Activated CD8-positive, alpha-beta memory T cell treated with anti-CD3 and anti-CD28 coated beads for 24 hours (primary cell): ENCODE measurements around the gene GALNT10.

Source experiments
- DNase-seq: peaks from one replicate; pipeline ENCODE4 v3.0.0-alpha.2; 2020

GALNT10 gene

DNA sequence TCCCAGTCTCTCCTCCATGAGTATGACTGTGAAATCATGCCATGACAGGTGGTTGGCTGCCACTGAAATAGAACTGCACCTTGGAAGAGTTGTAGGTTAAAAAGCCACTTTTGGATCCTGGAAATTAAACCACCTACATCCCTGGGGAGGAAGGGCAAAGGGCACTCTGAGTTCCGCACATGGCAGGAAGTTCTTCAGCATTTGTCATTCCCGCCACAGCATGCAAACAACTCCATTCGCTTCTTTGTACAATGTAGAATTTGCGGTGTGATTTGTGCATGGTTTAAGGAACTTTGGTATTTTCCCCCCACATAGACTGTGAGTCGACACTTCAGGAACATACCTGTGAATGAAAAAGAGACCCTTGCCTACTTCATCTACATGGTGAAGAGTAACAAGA, 265.1 kb downstream of the GALNT10 start:
- no peak for DNase-seq

DNA sequence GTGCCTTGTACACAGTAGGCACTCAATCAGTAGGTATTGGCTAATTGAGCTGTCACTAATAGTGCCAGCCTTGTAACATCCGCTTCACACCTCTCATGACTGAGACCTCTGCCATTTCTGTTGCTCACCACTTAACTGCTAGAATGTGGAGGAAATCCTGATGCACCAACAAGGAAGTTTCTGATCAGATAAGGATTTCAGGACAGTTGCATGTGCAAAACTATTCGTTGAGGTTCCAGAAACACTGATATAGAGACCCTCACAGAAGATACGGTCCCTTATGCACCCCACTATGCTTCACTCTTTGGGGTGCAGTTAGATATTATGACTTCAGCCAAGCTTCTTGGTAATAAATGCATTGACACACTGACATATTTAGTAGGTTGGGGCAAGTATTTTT, 266.0 kb downstream of the GALNT10 start:
- no peak for DNase-seq

DNA sequence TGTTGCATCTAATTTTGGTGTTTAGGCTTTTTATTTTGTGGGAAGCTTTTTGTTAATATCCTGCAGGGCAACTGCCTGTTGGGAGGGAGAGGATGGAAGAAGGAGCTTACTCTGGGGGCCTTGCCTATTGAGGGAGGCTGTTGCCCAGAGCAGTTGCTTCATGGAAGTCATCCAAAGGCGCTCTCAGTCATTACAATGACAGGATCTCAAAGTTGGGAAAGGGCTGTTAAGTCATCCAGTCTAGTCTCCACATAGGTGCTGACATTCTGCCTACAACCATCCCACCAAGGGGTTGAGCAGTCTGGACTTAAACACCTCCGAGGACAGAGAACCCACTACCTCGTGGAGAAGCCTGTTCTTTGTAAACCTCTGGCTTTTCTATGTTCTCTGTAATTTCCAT, 268.5 kb downstream of the GALNT10 start:
- DNase-seq = no peak

DNA sequence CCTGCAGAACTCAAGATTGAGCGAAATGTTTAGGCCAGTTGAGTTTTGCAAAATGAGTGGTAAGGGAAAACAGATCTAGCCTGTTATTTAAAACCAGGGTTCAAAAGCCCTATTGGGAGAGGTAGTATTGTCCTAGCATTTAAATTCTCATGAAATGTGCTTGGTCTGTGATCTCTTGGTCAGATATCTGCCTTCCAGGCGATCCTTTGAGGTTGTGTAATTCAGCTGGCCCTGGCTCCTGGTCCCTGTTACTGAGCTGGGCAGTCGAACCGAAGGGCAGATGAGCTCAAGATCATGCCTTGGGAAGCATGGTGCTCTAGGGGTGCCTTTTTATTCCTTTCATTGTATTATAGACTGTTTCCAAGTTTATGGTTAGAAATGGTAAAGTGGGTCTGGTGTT, 269.6 kb downstream of the GALNT10 start:
- no peak for DNase-seq

DNA sequence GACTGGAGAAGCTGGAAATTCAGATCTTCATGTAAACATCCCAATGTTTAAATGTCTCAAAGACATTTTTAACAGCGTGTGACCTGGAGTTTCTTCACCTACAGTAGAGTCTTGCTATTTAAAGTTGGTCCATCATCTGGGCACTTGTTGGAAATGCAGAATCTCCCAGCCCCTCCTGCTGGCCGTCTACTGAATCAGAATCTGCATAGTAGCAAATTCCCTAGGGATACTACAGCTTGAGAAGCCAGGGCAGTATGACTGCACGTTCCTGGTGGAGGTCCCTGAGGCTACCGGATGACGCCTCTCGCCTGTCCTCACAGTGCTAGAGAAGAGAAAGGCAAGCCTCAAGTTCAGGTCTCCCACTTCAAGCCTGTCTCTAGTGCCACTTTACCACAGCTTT, 271.0 kb downstream of the GALNT10 start:
- DNase-seq = no peak

DNA sequence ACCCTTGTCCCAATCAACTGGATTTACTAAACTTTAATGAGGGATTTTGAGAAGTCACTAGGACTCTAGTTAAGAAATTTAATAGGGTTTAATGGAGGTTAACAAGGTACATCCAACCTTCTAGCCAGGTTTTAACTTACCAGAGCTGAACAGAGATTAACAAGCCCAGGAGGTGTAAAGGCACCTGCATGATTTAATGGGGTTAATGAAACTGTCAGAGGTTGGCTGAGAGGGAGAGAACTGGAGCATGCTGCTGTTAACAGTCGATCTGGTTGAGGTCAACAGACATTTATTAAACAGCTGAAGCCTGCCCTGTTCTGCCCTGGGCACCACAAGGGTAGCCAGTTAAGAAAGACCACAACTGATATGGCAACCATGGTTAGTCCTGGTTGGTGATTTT, 273.9 kb downstream of the GALNT10 start:
- DNase-seq = no peak

DNA sequence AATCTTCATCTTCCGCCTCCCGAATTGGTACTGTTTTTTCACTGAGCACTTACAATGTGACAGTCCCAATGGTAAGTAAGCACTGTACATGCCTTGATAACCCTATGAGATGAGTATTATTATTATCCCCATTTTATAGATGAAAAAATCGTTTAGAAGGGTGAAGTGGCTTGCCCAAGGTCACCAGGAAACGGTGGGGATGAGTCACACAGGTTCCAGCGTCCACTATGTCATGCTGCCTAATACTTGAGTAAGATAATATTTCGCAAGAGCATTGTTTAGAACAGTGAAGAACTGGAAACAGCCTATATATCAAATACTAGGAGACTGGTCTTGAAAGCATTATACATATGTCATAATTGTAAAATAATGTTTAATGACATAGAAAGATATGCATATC, 274.6 kb downstream of the GALNT10 start:
- DNase-seq = no peak

DNA sequence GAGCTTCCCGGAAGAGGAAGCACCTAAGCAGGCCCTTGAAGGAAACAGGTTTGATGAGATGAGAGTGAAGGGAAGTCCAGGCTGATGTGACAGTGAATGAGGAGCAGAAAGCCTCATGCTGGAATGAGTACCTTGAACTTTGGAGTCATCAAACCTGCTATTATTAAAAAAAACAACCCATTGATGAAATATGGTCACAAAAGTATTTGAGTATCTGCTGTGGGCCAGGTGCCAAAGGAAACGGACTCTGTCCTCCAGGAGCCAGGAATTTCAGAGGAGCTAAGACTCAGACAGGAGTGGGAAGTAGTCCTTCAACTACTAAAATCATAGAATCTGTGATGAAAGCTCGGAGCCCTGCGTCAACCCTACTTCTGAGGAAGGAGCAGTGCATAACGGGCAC, 275.6 kb downstream of the GALNT10 start:
- no peak for DNase-seq

DNA sequence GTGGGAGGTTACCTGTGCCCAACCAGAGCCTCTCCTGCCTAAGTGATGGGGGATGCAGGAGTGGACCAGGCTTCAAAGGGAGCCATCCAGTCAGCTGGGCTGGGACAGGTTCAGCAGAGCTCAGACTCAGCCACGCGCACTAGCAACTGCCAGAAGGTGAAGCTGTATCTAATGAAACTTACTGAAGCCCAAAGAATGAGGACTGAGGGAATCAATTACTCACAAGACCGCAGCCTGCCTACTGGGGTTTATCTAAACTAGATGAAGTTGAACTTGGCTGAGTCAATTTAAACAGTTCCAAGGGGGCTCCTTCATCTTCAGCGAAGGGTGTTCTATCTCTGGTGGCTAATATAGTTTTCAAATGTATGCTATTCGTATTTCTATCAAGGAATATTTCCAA, 276.1 kb downstream of the GALNT10 start:
- no peak for DNase-seq

DNA sequence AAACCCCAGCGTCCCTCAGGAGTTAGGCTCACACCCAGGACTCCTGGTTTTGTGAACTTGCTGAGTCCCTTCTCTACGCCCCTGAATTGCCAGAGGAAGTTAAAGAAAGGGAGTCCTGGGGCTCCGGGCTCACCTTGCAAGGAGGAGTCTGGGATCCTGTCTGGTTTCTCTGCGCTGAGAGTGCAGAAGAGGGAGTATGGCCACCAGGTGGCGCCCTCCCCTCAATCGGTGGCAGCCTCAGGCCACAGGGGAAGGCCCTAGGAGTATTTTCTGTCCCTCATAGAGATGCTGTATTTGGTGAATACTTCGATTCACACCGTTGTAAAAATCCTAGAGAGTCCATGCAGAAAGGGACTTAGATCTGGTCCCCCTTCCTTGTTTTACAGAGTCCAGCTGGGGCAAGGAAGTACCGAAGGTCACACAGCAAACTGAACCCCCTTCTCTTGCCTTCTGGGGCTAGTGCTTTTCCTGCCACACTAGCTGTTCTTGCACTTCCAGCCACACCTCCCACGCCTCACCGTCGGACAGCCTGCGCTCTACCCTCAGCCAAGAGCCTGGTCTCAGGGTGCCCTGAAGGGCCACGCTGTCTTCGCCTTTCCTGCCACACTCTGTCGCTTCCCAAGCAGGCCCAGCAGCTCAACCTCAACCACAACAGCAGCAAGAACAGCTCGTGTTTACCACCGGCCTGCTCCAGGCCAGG, 277.3 kb downstream of the GALNT10 start:
- DNase-seq = peak; percentile 92

DNA sequence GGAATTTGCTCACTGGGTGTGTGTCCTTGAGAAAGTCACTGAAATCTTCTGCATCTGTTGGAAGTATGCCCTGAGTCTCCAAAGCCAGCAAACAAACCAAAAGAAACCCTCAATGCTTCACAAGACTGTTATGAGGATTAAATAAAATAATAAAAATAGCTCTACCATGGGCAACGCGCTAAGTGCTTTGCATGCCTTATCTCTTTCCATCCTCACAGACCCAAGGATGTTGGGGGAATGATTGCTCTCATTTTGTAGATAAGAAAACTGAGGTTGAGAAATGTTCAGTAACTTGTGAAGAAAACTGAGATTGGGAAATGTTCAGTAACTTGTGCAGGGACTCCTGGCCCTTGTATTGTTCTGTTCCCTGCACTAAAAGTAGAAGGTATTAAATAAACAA, 279.6 kb downstream of the GALNT10 start:
- DNase-seq = no peak
